HEK293T (cell line): ENCODE results near the gene LCE1F.

Experiments used
- CTCF ChIA-PET: fragments of 350-600 bp; formaldehyde crosslinking; extraction: SDS; loops from one replicate; lab custom pipeline; 2021; ENCODE audit warnings: antibody characterized with exemption, inconsistent platforms; lab: Yijun Ruan, JAX
- POLR2A ChIA-PET: fragments of 350-600 bp; formaldehyde crosslinking; extraction: SDS; loops from one replicate; lab custom pipeline; 2020; ENCODE audit warnings: antibody characterized with exemption, inconsistent platforms; lab: Yijun Ruan, JAX
- DNase-seq: peaks from one replicate; pipeline ENCODE4 v3.0.0; 2012; ENCODE audit warnings: mixed read lengths; ENCODE audit errors: extremely low spot score
- ARNT ChIP-seq: fragments of 450-650 bp; IDR thresholded peaks from 2 replicates; pipeline ENCODE4 v1.6.1; 2017; ENCODE audit warnings: mild to moderate bottlenecking
- BHLHE40 ChIP-seq: fragments of 450-650 bp; IDR thresholded peaks from 2 replicates; pipeline ENCODE4 v1.6.1; 2016; ENCODE audit warnings: mild to moderate bottlenecking, moderate library complexity, borderline replicate concordance
- CTBP1 ChIP-seq: fragments of 450-650 bp; IDR thresholded peaks from 2 replicates; pipeline ENCODE4 v1.6.1; 2016; ENCODE audit warnings: borderline replicate concordance
- ELF4 ChIP-seq: fragments of 450-650 bp; IDR thresholded peaks from 2 replicates; pipeline ENCODE4 v1.6.1; 2017; ENCODE audit warnings: antibody characterized with exemption
- FOXA1 ChIP-seq: fragments of 450-650 bp; IDR thresholded peaks from 2 replicates; pipeline ENCODE4 v1.6.1; 2016; ENCODE audit warnings: mild to moderate bottlenecking
- FOXK2 ChIP-seq: fragments of 450-650 bp; IDR thresholded peaks from 2 replicates; pipeline ENCODE4 v1.6.1; 2016; ENCODE audit warnings: mild to moderate bottlenecking
- FOXM1 ChIP-seq: fragments of 450-650 bp; IDR thresholded peaks from 2 replicates; pipeline ENCODE4 v1.6.1; 2017; ENCODE audit warnings: mild to moderate bottlenecking, borderline replicate concordance
- HDGF ChIP-seq: fragments of 450-650 bp; IDR thresholded peaks from 2 replicates; pipeline ENCODE4 v1.6.1; 2017; ENCODE audit warnings: antibody characterized with exemption, borderline replicate concordance
- L3MBTL2 ChIP-seq: fragments of 450-650 bp; conservative IDR thresholded peaks from 2 replicates; pipeline ENCODE4 v1.6.1; 2016; ENCODE audit warnings: mild to moderate bottlenecking
- LEF1 ChIP-seq: fragments of 450-650 bp; IDR thresholded peaks from 2 replicates; pipeline ENCODE4 v1.6.1; 2017; ENCODE audit warnings: mild to moderate bottlenecking, borderline replicate concordance
- NFRKB ChIP-seq: fragments of 450-650 bp; IDR thresholded peaks from 2 replicates; pipeline ENCODE4 v1.6.1; 2016; ENCODE audit warnings: mild to moderate bottlenecking, moderate library complexity
- PKNOX1 ChIP-seq: fragments of 450-650 bp; IDR thresholded peaks from 2 replicates; pipeline ENCODE4 v1.6.1; 2016
- SP1 ChIP-seq: fragments of 450-650 bp; IDR thresholded peaks from 2 replicates; pipeline ENCODE4 v1.6.1; 2017
- SUZ12 ChIP-seq: fragments of 450-650 bp; IDR thresholded peaks from 2 replicates; pipeline ENCODE4 v1.6.1; 2016; ENCODE audit warnings: mild to moderate bottlenecking
- TARDBP ChIP-seq: fragments of 450-650 bp; IDR thresholded peaks from 2 replicates; pipeline ENCODE4 v1.6.1; 2016
- ZNF384 ChIP-seq: fragments of 450-650 bp; IDR thresholded peaks from 2 replicates; pipeline ENCODE4 v1.6.1; 2016

Gene LCE1F

GRCh38 chr1:152743371-152744145, 31.4 kb upstream of the LCE1F start:
- ChIA-PET POLR2A (no interaction called here), CTCF (no interaction called here)
- DNase-seq: no peak
- TF ChIP-seq ELF4 (no peak), SP1 (no peak), ARNT (no peak), FOXM1 (no peak), FOXK2 (no peak), TARDBP (no peak), L3MBTL2 (no peak), LEF1 (no peak), SUZ12 (no peak), HDGF (no peak), ZNF384 (no peak), CTBP1 (no peak), BHLHE40 (no peak), PKNOX1 (no peak), FOXA1 (no peak), NFRKB (no peak)

- CTCF ChIA-PET: no interaction called here
- no peak for TF ChIP-seq CTBP1
- no peak for TF ChIP-seq LEF1
- no peak for TF ChIP-seq PKNOX1
- TF ChIP-seq FOXA1: no peak
- no peak for TF ChIP-seq NFRKB
- no peak for TF ChIP-seq TARDBP
- DNase-seq: no peak
- POLR2A ChIA-PET: no interaction called here
These were observed 29.6 kb upstream of the LCE1F start for GRCh38 chr1:152745289-152745704.

- no peak for DNase-seq
- no peak for TF ChIP-seq FOXM1
- TF ChIP-seq TARDBP: no peak
- TF ChIP-seq ZNF384: no peak
- TF ChIP-seq CTBP1: no peak
- TF ChIP-seq NFRKB: no peak
- TF ChIP-seq L3MBTL2: no peak
- TF ChIP-seq FOXK2: no peak
- no peak for TF ChIP-seq FOXA1
- TF ChIP-seq HDGF: no peak
- TF ChIP-seq PKNOX1: no peak
- no peak for TF ChIP-seq LEF1
- no peak for TF ChIP-seq SUZ12
- TF ChIP-seq ARNT: no peak
- TF ChIP-seq SP1: no peak
- TF ChIP-seq BHLHE40: no peak
- TF ChIP-seq ELF4: no peak
- CTCF ChIA-PET: no interaction called here
- POLR2A ChIA-PET: no interaction called here
These were observed 29.0 kb upstream of the LCE1F start for GRCh38 chr1:152745765-152746444.

- no peak for DNase-seq
- ChIA-PET CTCF (no interaction called here), POLR2A (no interaction called here)
- TF ChIP-seq HDGF (no peak), ELF4 (no peak), PKNOX1 (no peak), SP1 (no peak), ZNF384 (no peak), TARDBP (no peak), FOXM1 (no peak), FOXK2 (no peak), NFRKB (no peak), SUZ12 (no peak), CTBP1 (no peak), FOXA1 (no peak), L3MBTL2 (no peak), ARNT (no peak), BHLHE40 (no peak)
These were observed 27.1 kb upstream of the LCE1F start for GRCh38 chr1:152747831-152748230.

GRCh38 chr1:152752225-152752624, 22.7 kb upstream of the LCE1F start:
- ChIA-PET CTCF (no interaction called here), POLR2A (no interaction called here)
- no peak for TF ChIP-seq ZNF384
- no peak for TF ChIP-seq CTBP1
- TF ChIP-seq LEF1: no peak
- TF ChIP-seq BHLHE40: no peak
- TF ChIP-seq ARNT: no peak
- TF ChIP-seq SP1: no peak
- TF ChIP-seq SUZ12: no peak
- TF ChIP-seq FOXA1: no peak
- TF ChIP-seq FOXM1: no peak
- TF ChIP-seq HDGF: no peak
- TF ChIP-seq ELF4: no peak
- no peak for TF ChIP-seq NFRKB
- no peak for TF ChIP-seq TARDBP
- no peak for TF ChIP-seq PKNOX1
- DNase-seq: no peak
